ENCODE measurements around the gene EIF1. TPM values are rescaled to one million over a fixed set of nuclear protein-coding genes. Genes with fewer than 3 reads are reported as not detected.

The EIF1 gene
- total and polyA plus RNA-seq, 2 experiments from 2014 or later = 272 to 603 TPM

- no peaks in the 10 kb centered on the region for H3K79me2 ChIP-seq (replicated peaks; ENCODE audit: insufficient read depth)
- no peak for ATAC-seq
- peaks cover 28% of the 10 kb centered on the region for H3K27me3 Mint-ChIP-seq (ENCODE audit: insufficient read depth, low read depth, poor library complexity)
- no peaks in the 10 kb centered on the region; the same call in 1 of the 2 replicates for H3F3A ChIP-seq (replicated peaks; ENCODE audit: low read depth)
- H3K27me3 ChIP-seq (ENCODE audit: insufficient read depth) = peaks cover 24% of the 10 kb centered on the region
- H3K36me3 Mint-ChIP-seq (ENCODE audit: low read depth) = peaks cover 2% of the 10 kb centered on the region; the same call in 1 of the 3 replicates
- no peak overlapping the region for H3K4me3 ChIP-seq
- H3K4me2 ChIP-seq = no peak overlapping the region
- no peaks in the 10 kb centered on the region for H3K9me3 Mint-ChIP-seq
- H3K27ac Mint-ChIP-seq = no peak overlapping the region
- no peaks in the 10 kb centered on the region for H4K20me1 ChIP-seq (replicated peaks; ENCODE audit: insufficient read depth)
- no peaks in the 10 kb centered on the region for H3K36me3 ChIP-seq (ENCODE audit: insufficient read depth)
- H3K9me2 ChIP-seq (ENCODE audit: insufficient read depth) = no peaks in the 10 kb centered on the region
- no peak overlapping the region for H2AFZ ChIP-seq
- no peak overlapping the region for H3K27ac ChIP-seq (ENCODE audit: low read depth)
- H3K4me3 Mint-ChIP-seq = no peak overlapping the region
- TF ChIP-seq JUNB (IDR thresholded peaks at IDR 0.05; ENCODE audit: unreplicated experiment) (no peak), POLR2AphosphoS5 (IDR thresholded peaks at IDR 0.05; ENCODE audit: low read depth) (no peak), STAT1 (IDR thresholded peaks at IDR 0.05; ENCODE audit: unreplicated experiment) (no peak)
- H3K4me1 ChIP-seq (ENCODE audit: insufficient read depth) = peaks cover 13% of the 10 kb centered on the region
- H3K4me1 Mint-ChIP-seq = peaks cover 18% of the 10 kb centered on the region
- no peak for DNase-seq (ENCODE audit: low spot score)
These were observed 51.8 kb downstream of the EIF1 start for GRCh38 chr17:41740506-41740905.

- Histone ChIP-seq H3F3A (replicated peaks; ENCODE audit: low read depth) (no peaks in the 10 kb centered on the region; the same call in 1 of the 2 replicates), H3K9me2 (ENCODE audit: insufficient read depth) (no peaks in the 10 kb centered on the region), H3K4me2 (no peak overlapping the region), H4K20me1 (replicated peaks; ENCODE audit: insufficient read depth) (no peaks in the 10 kb centered on the region), H2AFZ (no peak overlapping the region), H3K36me3 (ENCODE audit: insufficient read depth) (no peaks in the 10 kb centered on the region), H3K27me3 (ENCODE audit: insufficient read depth) (peaks cover 12% of the 10 kb centered on the region), H3K27ac (ENCODE audit: low read depth) (no peak overlapping the region), H3K79me2 (replicated peaks; ENCODE audit: insufficient read depth) (no peaks in the 10 kb centered on the region), H3K4me1 (ENCODE audit: insufficient read depth) (peaks cover 11% of the 10 kb centered on the region), H3K4me3 (no peak overlapping the region)
- peaks cover 18% of the 10 kb centered on the region for H3K27me3 Mint-ChIP-seq (ENCODE audit: insufficient read depth, low read depth, poor library complexity)
- H3K27ac Mint-ChIP-seq = no peak overlapping the region
- no peaks in the 10 kb centered on the region for H3K9me3 Mint-ChIP-seq
- DNase-seq (ENCODE audit: low spot score) (no peak), ATAC-seq (no peak)
- H3K36me3 Mint-ChIP-seq (ENCODE audit: low read depth) = peaks cover 2% of the 10 kb centered on the region; the same call in 1 of the 3 replicates
- H3K4me3 Mint-ChIP-seq = no peak overlapping the region
- H3K4me1 Mint-ChIP-seq = peaks cover 15% of the 10 kb centered on the region
- no peak for TF ChIP-seq ZNF114 (CRISPR knock-in tag; IDR thresholded peaks at IDR 0.05)
- TF ChIP-seq JUNB (IDR thresholded peaks at IDR 0.05; ENCODE audit: unreplicated experiment) = no peak
- TF ChIP-seq ZNF462 (CRISPR knock-in tag; IDR thresholded peaks at IDR 0.05) = no peak
- no peak for TF ChIP-seq ZNF331 (CRISPR knock-in tag; IDR thresholded peaks at IDR 0.05; ENCODE audit: low read depth)
- no peak for TF ChIP-seq CREB1 (CRISPR knock-in tag; IDR thresholded peaks at IDR 0.05; ENCODE audit: low read depth)
- TF ChIP-seq NANOG (IDR thresholded peaks at IDR 0.05; ENCODE audit: borderline replicate concordance) = no peak
- no peak for TF ChIP-seq POLR2AphosphoS5 (IDR thresholded peaks at IDR 0.05; ENCODE audit: low read depth)
- TF ChIP-seq CTCF (conservative IDR thresholded peaks at IDR 0.05; ENCODE audit: low read depth in 2 of 2) = no peak
- no peak for TF ChIP-seq ETS1 (IDR thresholded peaks at IDR 0.05)
- TF ChIP-seq STAT1 (IDR thresholded peaks at IDR 0.05; ENCODE audit: unreplicated experiment) = no peak
- no peak for TF ChIP-seq EZH2 (IDR thresholded peaks at IDR 0.05; ENCODE audit: low read depth, unreplicated experiment)
- no peak for TF ChIP-seq EZH2phosphoT487 (IDR thresholded peaks at IDR 0.05; ENCODE audit: unreplicated experiment)
These were observed 53.0 kb downstream of the EIF1 start for GRCh38 chr17:41741709-41742108.

Measured in GM23338 (cell line).